ENCODE measurements around the gene SELENOV. TPM values are rescaled to one million over a fixed set of nuclear protein-coding genes. Genes with fewer than 3 reads are reported as not detected.

The SELENOV gene
- total and polyA plus RNA-seq, 9 of the 15 experiments (the other 6 are each of a cell fraction or from before 2014, with no cell fraction given): 0.04 to 0.09 (median 0.06) TPM; not detected in 4

- TF ChIP-seq JUND (IDR thresholded peaks at IDR 0.05; ENCODE audit: borderline replicate concordance, low read depth, low read length): peak; percentile 26; the same call in 1 of the 2 replicates
- TF ChIP-seq JUND (tag; IDR thresholded peaks at IDR 0.05; ENCODE audit: borderline replicate concordance, low read depth, low read length): no peak
- TF ChIP-seq CREM (IDR thresholded peaks at IDR 0.05; ENCODE audit: low read depth): peak; percentile 48; the same call in 1 of the 2 replicates
- TF ChIP-seq ATF3 (IDR thresholded peaks at IDR 0.05): peak; percentile 66
- TF ChIP-seq ATF3 (CRISPR knock-in tag; conservative IDR thresholded peaks at IDR 0.05): no peak
- TF ChIP-seq NELFE (IDR thresholded peaks at IDR 0.05; ENCODE audit: insufficient read depth, insufficient read length): no peak
- TF ChIP-seq HIVEP1 (CRISPR knock-in tag; IDR thresholded peaks at IDR 0.05): no peak
- no peak for TF ChIP-seq ZNF57 (CRISPR knock-in tag; IDR thresholded peaks at IDR 0.05)
- no peak for TF ChIP-seq PCBP1 (IDR thresholded peaks at IDR 0.05; ENCODE audit: low read depth, low read length, poor library complexity, severe bottlenecking)
- TF ChIP-seq JUNB (CRISPR knock-in tag; conservative IDR thresholded peaks at IDR 0.05): no peak
These were observed 14.4 kb upstream of the SELENOV start (continued) for GRCh38 chr19:39500543-39500942.

DNA sequence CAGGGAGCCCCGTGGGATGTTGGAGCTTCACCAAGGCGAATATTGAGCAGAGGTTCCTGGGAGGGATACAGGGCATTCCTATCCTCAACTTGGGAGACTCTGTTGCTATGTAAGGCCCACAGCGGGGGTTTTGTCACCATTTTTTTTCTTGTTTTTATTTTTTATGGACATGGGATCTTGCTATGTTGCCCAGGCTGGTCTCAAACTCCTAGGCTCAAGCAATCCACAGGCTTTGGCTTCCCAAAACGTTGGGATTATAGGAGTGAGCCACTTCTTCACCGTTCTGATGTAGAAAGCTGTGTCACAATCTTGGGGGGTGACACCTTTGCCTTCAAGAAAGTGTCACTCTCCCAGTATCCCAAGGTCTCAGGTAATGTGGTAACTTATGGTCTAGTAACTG, 13.6 kb upstream of the SELENOV start:
- ChIA-PET POLR2A (no interaction called here), CTCF (ENCODE audit: low intra/inter-chr PET ratio) (no interaction called here)
- FAIRE-seq (no peak), ATAC-seq (no peak), DNase-seq (ENCODE audit: extremely low read depth in 1 of 4, low spot score in 3 of 4) (no peak)
- TF ChIP-seq, protein P1, sequence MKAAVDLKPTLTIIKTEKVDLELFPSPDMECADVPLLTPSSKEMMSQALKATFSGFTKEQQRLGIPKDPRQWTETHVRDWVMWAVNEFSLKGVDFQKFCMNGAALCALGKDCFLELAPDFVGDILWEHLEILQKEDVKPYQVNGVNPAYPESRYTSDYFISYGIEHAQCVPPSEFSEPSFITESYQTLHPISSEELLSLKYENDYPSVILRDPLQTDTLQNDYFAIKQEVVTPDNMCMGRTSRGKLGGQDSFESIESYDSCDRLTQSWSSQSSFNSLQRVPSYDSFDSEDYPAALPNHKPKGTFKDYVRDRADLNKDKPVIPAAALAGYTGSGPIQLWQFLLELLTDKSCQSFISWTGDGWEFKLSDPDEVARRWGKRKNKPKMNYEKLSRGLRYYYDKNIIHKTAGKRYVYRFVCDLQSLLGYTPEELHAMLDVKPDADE (conservative IDR thresholded peaks at IDR 0.05; ENCODE audit: control insufficient read depth, low read depth, low read length): no peak
- TF ChIP-seq ZNF121 (CRISPR knock-in tag; conservative IDR thresholded peaks at IDR 0.05): peak; percentile 95
- peak; percentile 62; the same call in 1 of the 2 replicates for TF ChIP-seq BCOR (IDR thresholded peaks at IDR 0.05)
- peak; percentile 31 to 33; a peak in 2 of 4 replicates for TF ChIP-seq KDM1A (IDR thresholded peaks at IDR 0.05)
- H3K79me2 ChIP-seq (ENCODE audit: control insufficient read depth, insufficient read depth, low read length): no peaks in the 10 kb centered on the region
- intact Hi-C loops (cut with micrococcal nuclease) (no loop called here), in situ Hi-C loops (cut with MboI) (no loop called here)
- peaks cover 10 to 35% of the 10 kb centered on the region in 2 experiments; a peak in 4 of 5 replicates for H3K4me1 ChIP-seq (replicated peaks in 1 of 2; ENCODE audit: control insufficient read depth in 2 of 2, insufficient read depth in 2 of 2, low read length in 2 of 2)
- no peaks in the 10 kb centered on the region for H3K36me3 ChIP-seq (ENCODE audit: control insufficient read depth, insufficient read depth, low read length)
- no peak overlapping the region for H2AFZ ChIP-seq (ENCODE audit: low read depth, low read length)
- H3K9me1 ChIP-seq (ENCODE audit: control insufficient read depth, insufficient read depth, low read length): no peaks in the 10 kb centered on the region
- H3K4me3 ChIP-seq: no peak overlapping the region
- no peaks in the 10 kb centered on the region for H4K20me1 ChIP-seq (replicated peaks; ENCODE audit: control insufficient read depth, insufficient read depth, low read length)
- no peak overlapping the region for H3K27ac ChIP-seq (ENCODE audit: extremely low read depth, low read depth, low read length)
- WGBS (ENCODE audit: insufficient coverage, low coverage, missing lambda C conversion rate): 41% methylated on average over 5 of the region's 5 CpGs
- H3K4me2 ChIP-seq (ENCODE audit: insufficient read depth, low read length): no peak overlapping the region
- H3K27me3 ChIP-seq (ENCODE audit: control insufficient read depth in 2 of 2, insufficient read depth in 2 of 2, low read length in 2 of 2): no peaks in the 10 kb centered on the region
- no TSS peak for BruUV-seq (replicated peaks)
- no peaks in the 10 kb centered on the region for H3K9me3 ChIP-seq (replicated peaks; ENCODE audit: control insufficient read depth, insufficient read depth, low read depth, low read length)
- no peak overlapping the region for H3K9ac ChIP-seq (ENCODE audit: insufficient read depth in 1 of 2, low read depth in 2 of 2, low read length in 2 of 2)

All from K562 (cell line).